HG02970 (cell line): Measurements from ENCODE around the gene CD3D.
"Not testable (repeated sequence)": the region's sequence is repeated elsewhere in the genome, so short reads cannot be mapped to it uniquely, and the experiment has no call there.

Experiments used
- ATAC-seq: cut with Tn5 transposase; IDR thresholded peaks from one replicate; pipeline ENCODE4 v1.9.1; 2021; ENCODE audit warnings: mild to moderate bottlenecking, moderate library complexity, moderate number of reproducible peaks; ENCODE audit not compliant: unreplicated experiment, low FRiP score

Gene CD3D

DNA sequence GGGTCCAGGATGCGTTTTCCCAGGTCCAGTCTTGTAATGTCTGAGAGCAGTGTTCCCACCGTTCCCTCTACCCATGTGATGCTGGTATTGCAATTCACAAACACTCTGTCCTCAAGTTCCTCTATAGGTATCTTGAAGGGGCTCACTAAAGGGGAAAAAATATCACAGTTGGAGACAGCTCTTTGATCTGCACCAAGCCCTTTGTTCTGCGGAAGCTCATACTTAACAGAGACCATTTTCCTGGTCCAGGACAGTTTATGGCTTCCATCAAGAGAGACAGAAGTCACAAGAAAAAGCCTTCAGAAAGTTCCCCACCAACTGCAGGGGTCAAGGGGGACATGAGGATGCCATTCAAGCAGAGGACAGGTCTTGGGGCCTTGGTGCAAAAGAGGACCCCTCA lies 2.1 kb downstream of the CD3D start:
- no peak for ATAC-seq

GRCh38 chr11:118339281-118339961 lies 3.1 kb downstream of the CD3D start:
- ATAC-seq = no peak

GRCh38 chr11:118338637-118339061 lies 3.9 kb downstream of the CD3D start:
- ATAC-seq = no peak

DNA sequence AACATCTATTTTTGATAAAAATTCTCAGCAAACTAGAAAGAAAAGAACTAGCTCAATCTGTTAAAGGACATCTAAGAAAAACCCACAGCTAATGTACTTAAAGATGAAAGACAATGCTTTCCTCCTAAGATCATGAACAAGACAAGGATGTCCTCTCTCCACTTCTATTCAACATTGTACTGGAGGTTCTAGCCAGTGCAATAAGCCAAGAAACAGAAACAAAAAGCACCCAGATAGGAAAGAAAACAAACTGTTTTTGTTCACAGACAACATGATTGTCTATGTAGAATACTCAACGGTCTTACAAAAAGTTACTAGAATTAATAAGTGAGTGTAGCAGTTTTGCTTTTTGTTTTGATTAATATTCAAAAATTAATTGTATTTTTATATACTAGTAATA lies 7.8 kb downstream of the CD3D start:
- no peak for ATAC-seq

DNA sequence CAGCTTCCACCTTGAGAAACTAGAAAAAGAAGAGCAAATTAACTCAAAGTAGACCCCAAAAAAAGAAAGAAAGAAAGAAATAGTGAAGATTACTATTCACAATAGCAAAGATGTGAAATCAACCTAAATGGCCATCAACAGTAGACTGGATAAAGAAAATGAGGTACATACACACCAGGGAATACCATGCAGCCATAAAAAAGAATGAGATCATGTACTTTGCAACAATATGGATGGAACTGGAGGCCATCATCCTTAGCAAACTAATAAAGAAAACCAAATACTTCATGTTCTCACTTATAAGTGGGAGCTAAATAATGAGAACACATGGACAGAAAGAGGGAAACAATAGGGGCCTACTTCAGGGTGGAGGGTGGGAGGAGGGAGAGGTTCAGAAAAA lies 13.8 kb downstream of the CD3D start:
- no peak for ATAC-seq

- ATAC-seq = no peak
Measured at GRCh38 chr11:118325283-118325682, 17.2 kb downstream of the CD3D start.

DNA sequence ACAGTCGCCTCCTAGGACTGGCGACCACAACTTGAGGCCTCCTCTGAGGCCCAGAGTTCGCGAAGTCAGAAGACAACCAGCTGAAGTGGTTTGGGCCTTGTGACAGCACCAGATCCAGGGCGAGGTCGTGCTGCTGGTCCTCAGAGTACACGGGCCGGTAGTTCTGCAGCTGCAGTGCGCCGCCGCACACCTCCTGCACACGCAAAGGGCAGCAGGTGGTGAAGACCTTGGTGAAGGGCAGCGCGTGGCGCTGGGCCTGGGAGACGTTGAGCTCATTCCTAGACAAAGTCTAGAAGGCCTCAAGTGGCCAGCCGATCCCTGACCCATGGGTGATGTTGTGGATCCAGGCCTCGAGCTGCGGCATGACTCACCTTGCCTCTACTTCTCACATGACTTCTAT lies 19.8 kb downstream of the CD3D start:
- ATAC-seq = no peak

GRCh38 chr11:118321386-118322082 lies 21.0 kb downstream of the CD3D start:
- no peak for ATAC-seq

DNA sequence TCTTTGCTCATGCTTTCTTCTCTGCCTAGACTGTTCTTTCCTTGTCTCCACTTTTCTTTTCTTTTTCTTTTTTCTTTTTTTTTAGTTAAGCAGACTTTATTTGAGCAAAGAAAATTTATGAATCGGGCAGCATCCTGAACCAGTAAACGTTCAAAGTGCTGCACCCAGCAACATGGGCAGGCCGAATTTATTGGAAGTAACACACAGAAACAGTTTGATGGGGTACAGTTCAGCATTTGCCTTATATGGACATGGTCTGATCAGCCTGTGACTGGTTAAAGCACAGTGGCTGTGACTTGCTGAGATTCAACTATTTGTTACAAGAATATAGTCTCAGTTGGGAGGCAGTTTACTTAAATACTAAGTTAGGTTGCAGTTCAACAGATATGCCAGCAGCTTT lies 22.0 kb downstream of the CD3D start:
- no peak for ATAC-seq

DNA sequence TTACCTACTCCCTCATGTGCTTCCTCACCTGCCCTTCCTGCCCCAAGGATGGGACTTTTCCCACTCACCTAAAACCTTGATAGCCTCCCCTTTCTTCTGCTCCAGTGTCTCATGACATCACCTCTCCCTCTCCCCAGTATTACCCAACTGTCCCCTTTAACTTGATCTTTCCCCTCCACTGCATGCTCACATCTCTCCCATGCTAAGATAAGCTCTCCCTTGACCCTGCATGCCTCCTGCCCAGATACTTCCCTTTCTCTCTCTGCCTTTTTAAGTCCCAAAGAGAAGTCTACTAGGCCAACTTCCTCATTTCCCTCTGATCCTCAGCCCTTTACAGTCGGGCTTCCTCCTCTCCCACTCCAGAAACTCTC lies 23.2 kb downstream of the CD3D start:
- no peak for ATAC-seq

DNA sequence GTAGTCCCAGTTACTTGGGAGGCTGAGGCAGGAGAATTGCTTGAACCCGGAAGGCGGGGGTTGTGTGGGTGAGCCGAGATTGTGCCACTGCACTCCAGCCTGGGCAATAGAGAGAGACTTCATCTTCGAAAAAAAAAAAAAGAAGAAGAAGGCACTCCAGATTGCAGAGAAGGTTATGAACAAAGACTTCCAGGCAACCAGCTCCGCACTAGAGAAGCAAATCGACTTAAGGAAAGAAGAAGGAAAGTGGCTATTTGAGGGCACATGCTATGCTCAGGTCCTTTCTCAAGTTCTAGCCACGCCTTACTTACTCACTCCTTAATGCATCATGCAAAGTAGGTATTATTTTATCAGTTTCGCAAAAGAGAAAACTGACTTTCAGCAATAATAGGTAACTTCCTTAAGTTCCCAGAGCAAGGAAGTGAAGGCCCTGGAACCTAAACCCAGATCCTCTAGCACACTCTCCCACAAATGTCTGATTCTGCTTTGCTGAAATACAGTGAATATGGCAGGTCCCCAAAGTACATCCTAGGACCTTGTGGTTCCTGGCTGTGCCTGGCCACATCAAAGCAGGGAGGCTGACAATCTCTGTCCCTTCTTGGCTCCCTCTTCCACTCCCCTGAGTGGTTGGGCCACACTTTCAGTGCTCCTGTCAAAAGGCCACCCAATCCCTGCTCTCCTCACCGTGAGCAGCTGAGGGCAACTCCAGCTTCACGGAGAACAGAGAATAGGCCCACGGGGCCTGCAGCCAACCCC lies 23.7 kb downstream of the CD3D start:
- no peak for ATAC-seq

- no peak for ATAC-seq
Measured at GRCh38 chr11:118318124-118318523, 24.4 kb downstream of the CD3D start.

DNA sequence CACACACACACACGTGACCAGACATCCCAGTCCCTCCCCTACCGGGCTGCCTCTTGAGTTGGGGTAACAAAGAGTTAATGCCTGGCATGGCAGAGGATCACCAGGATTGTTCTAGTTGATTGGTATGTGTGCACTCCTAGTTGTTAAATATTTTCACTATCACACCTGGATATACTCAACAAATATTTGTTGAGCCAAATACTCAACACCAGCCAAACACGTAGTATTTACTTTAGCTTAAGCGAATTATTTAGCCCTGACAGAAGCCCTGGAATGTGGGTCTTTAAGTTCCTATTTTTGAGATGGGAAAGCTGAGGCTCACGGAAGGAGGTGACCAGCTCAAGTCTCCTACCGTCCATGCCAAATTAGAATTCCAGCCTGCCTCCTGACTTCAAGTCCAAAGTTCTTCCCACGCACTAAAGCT lies 27.5 kb downstream of the CD3D start:
- no peak for ATAC-seq

GRCh38 chr11:118313242-118313641 lies 29.3 kb downstream of the CD3D start:
- no peak for ATAC-seq

DNA sequence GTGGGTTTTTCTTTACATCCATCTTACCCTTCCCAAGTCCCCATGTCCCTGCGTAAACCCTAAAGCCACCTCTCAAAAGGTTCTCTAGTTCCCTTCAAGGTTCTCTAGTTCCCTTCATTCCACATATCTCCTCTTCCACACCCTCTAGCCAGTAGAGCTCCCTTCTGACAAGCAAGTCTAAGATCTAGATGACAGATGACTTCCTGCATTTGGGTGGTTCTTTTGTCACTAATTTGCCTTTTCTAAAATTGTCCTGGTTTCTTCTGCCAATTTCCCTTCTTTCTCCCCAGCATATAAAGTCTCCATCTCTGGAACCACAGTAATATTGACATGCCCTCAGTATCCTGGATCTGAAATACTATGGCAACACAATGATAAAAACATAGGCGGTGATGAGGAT lies 30.2 kb downstream of the CD3D start:
- ATAC-seq = no peak

GRCh38 chr11:118311518-118311917 lies 31.0 kb downstream of the CD3D start:
- no peak for ATAC-seq

DNA sequence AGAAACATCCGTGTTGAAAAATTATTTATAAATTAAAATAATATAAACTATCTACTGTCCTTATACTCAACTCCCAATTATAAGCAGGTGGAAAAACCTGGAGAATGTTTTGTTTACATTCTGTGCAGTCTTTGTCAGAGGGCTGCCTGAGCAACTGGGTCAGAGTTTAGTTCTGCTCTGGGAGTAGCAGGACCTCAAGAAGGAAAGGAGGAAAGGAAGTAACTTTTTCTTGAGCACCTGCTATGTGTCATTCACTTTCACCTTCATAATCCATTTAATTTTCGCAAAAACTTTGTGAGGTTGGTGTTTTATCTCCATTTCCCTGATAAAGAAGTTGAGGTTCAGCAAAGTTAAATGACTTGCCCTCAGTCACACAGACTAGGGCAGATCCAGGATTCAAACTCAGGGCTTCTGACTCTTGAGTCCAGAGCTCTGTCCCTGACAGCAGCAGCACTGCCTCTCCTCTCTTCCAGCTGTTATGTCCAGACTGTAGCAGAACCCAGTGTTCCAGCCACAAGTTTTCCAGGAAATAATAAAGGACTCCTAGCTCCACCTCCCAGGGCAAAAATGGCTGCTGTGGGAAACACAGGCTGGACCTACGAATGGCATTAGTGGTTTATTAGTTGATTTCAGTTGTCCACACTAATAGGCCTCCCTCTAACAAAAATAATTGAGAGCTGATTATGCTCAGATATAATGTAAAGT lies 31.6 kb downstream of the CD3D start:
- no peak for ATAC-seq

GRCh38 chr11:118310271-118310670 lies 32.2 kb downstream of the CD3D start:
- ATAC-seq = no peak

GRCh38 chr11:118308995-118309528 lies 33.4 kb downstream of the CD3D start:
- not testable (repeated sequence) for ATAC-seq

DNA sequence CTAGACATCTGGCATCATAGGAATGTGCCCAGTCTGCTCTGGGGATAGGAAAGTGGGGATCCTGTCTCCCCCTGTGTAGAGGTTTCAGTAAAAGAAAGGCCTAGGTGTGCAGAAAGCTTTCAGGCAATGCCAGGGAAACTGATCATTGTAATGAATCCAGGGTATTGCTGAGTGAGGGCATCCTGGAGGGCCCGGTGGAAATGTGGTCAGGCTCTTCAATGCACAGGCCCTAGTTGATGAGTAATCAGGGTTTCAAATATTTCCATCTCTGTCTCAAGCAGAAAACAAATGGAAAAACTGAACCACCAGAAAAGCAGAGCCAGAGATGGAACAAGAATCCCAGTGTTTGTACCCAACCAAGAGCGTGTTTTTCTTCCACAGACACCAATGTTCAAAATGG lies 35.9 kb downstream of the CD3D start:
- no peak for ATAC-seq

DNA sequence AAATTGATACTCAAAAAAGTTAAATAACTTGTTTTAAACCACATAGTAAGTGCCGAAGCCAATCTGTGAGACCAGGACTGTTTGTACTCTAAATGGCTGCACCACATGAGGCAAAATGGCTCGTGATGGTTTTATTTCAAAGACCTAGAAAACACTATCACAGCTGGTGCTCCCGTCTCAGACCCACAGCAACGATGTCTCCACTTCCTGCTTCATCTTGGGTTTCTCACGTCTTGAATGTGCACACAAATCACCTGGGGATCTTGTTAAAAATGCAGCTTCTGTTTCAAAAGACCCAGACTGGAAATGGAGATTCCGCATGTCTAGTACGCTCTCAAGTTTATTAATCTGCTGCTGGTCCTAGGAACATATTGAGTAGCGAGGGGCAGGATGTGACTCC lies 36.8 kb downstream of the CD3D start:
- ATAC-seq = no peak
